H1 (cell line): Measurements from ENCODE around the gene RSAD1. TPM values are rescaled to one million over a fixed set of nuclear protein-coding genes. Genes with fewer than 3 reads are reported as not detected.
"Not testable (repeated sequence)": the region's sequence is repeated elsewhere in the genome, so short reads cannot be mapped to it uniquely, and the experiment has no call there.

Experiments
- CTCF ChIA-PET: fragments of 300-600 bp; sonication (Branson Sonifier 250); formaldehyde crosslinking; loops from one replicate; lab custom pipeline; 2021; ENCODE audit not compliant: partially characterized antibody; lab: Charles Lee
- POLR2A ChIA-PET: fragments of 300-600 bp; sonication (Branson Sonifier 250); formaldehyde crosslinking; loops from one replicate; lab custom pipeline; 2021; ENCODE audit warnings: inconsistent platforms; ENCODE audit not compliant: partially characterized antibody; lab: Charles Lee
- DNase-seq, 2 experiments: peaks; one replicate each; pipeline versions ENCODE4 v3.0.0 to v3.0.0-alpha.2; 2010 to 2022; ENCODE audit warnings: low spot score in 2 of 2, low read depth in 1 of 2, mixed read lengths in 1 of 2
- FAIRE-seq: peaks from 2 replicates; lab custom pipeline; 2011; peaks lifted over from hg19 to GRCh38; lab: Jason Lieb, UNC
- H2AFZ ChIP-seq: 2 replicates; pipeline ENCODE4 v1.8.1; 2012; ENCODE audit warnings: low read length, inconsistent platforms
- H2AK5ac ChIP-seq: 2 replicates; pipeline ENCODE4 v1.6.1; 2013; ENCODE audit warnings: low read depth, low read length
- H2BK120ac ChIP-seq: replicated peaks from 2 replicates; pipeline ENCODE3; 2013; ENCODE audit warnings: low read depth, low read length, inconsistent platforms
- H2BK12ac ChIP-seq: 2 replicates; pipeline ENCODE4 v1.6.1; 2013; ENCODE audit warnings: low read depth, low read length
- H2BK15ac ChIP-seq: 2 replicates; pipeline ENCODE4 v1.6.1; 2013; ENCODE audit warnings: low read length
- H2BK20ac ChIP-seq: 2 replicates; pipeline ENCODE4 v1.6.1; 2013; ENCODE audit warnings: low read length
- H2BK5ac ChIP-seq: 2 replicates; pipeline ENCODE4 v1.6.1; 2013; ENCODE audit warnings: low read depth, low read length
- H3K14ac ChIP-seq: 2 replicates; pipeline ENCODE4 v1.6.1; 2013; ENCODE audit warnings: inconsistent platforms; ENCODE audit not compliant: insufficient read length
- H3K18ac ChIP-seq: 2 replicates; pipeline ENCODE4 v1.6.1; 2013; ENCODE audit warnings: low read length; ENCODE audit errors: extremely low read depth
- H3K23ac ChIP-seq: 2 replicates; pipeline ENCODE4 v1.6.1; 2013; ENCODE audit warnings: inconsistent platforms; ENCODE audit not compliant: insufficient read length
- H3K23me2 ChIP-seq: 2 replicates; pipeline ENCODE4 v1.6.1; 2013; ENCODE audit warnings: low read depth, low read length
- H3K27ac ChIP-seq: 2 replicates; pipeline ENCODE4 v1.6.1; 2011; ENCODE audit warnings: low read depth, low read length, inconsistent platforms
- H3K27me3 ChIP-seq, 4 experiments: replicated peaks in 1 of 4; 1 replicate in 1 of 4; 2 replicates in 3 of 4; pipeline versions ENCODE4 v1.6.1 to v1.8.1; 2011 to 2013; ENCODE audit warnings: low read length in 3 of 4, mild to moderate bottlenecking in 3 of 4, inconsistent platforms in 2 of 4, mixed read lengths in 2 of 4, moderate library complexity in 1 of 4; ENCODE audit not compliant: control insufficient read depth in 3 of 4, insufficient read depth in 3 of 4; ENCODE audit errors: extremely low read depth in 1 of 4
- H3K36me3 ChIP-seq, 4 experiments: 2 replicates each; pipeline versions ENCODE4 v1.6.1 to v1.8.1; 2011 to 2013; ENCODE audit warnings: mild to moderate bottlenecking in 4 of 4, low read length in 3 of 4, moderate library complexity in 2 of 4, control low read depth in 1 of 4, inconsistent platforms in 1 of 4; ENCODE audit not compliant: insufficient read depth in 4 of 4, control insufficient read depth in 2 of 4
- H3K4ac ChIP-seq: replicated peaks from 2 replicates; pipeline ENCODE3; 2013; ENCODE audit warnings: low read length, low read depth, mixed read lengths, inconsistent platforms; ENCODE audit not compliant: insufficient read length
- H3K4me1 ChIP-seq, 4 experiments: replicated peaks in 1 of 4; 1 replicate in 1 of 4; 2 replicates in 3 of 4; pipeline versions ENCODE4 v1.6.1 to v1.8.1; 2011 to 2013; ENCODE audit warnings: low read length in 3 of 4, inconsistent platforms in 2 of 4, mixed read lengths in 1 of 4; ENCODE audit not compliant: insufficient read depth in 4 of 4, control insufficient read depth in 3 of 4
- H3K4me2 ChIP-seq, 2 experiments: 2 replicates each; pipeline versions ENCODE4 v1.6.1 to v1.8.1; 2011 to 2013; ENCODE audit warnings: low read depth in 2 of 2, low read length in 2 of 2, control low read depth in 1 of 2, inconsistent platforms in 1 of 2, mild to moderate bottlenecking in 1 of 2; ENCODE audit not compliant: insufficient read depth in 1 of 2
- H3K4me3 ChIP-seq, 4 experiments: fragments of 200-600, 300-600 bp in 1 of 4; sonication (generic), shearing (Covaris generic), sonication (Bioruptor Twin) in 1 of 4; 2 replicates each; pipeline versions ENCODE4 v1.5.1 to v1.8.1; 2011 to 2016; ENCODE audit warnings: low read length in 4 of 4, low read depth in 3 of 4, control low read depth in 2 of 4, inconsistent platforms in 2 of 4, mild to moderate bottlenecking in 2 of 4, mixed read lengths in 1 of 4, moderate library complexity in 1 of 4; ENCODE audit not compliant: insufficient read depth in 2 of 4; ENCODE audit errors: extremely low read depth in 1 of 4
- H3K56ac ChIP-seq: replicated peaks from 2 replicates; pipeline ENCODE3; 2013; ENCODE audit warnings: low read depth, mild to moderate bottlenecking, mixed read lengths, low read length, inconsistent platforms; ENCODE audit not compliant: insufficient read length
- H3K79me1 ChIP-seq: 2 replicates; pipeline ENCODE4 v1.6.1; 2013; ENCODE audit warnings: low read depth, low read length, control low read depth
- H3K79me2 ChIP-seq, 2 experiments: 2 replicates each; pipeline versions ENCODE4 v1.6.1 to v1.8.1; 2012 to 2013; ENCODE audit warnings: low read length in 2 of 2, mild to moderate bottlenecking in 2 of 2, inconsistent platforms in 1 of 2; ENCODE audit not compliant: insufficient read depth in 2 of 2, control insufficient read depth in 1 of 2
- H3K9ac ChIP-seq, 4 experiments: replicated peaks in 1 of 4; 1 replicate in 1 of 4; 2 replicates in 3 of 4; pipeline versions ENCODE4 v1.6.1 to v1.8.1; 2011 to 2013; ENCODE audit warnings: low read depth in 3 of 4, low read length in 3 of 4, control low read depth in 2 of 4, mild to moderate bottlenecking in 2 of 4, moderate library complexity in 2 of 4, inconsistent platforms in 1 of 4; ENCODE audit errors: extremely low read depth in 1 of 4
- H3K9me3 ChIP-seq, 2 experiments: 2 replicates each; pipeline versions ENCODE4 v1.6.1 to v1.8.1; 2012 to 2013; ENCODE audit warnings: mild to moderate bottlenecking in 2 of 2, moderate library complexity in 2 of 2, control low read depth in 1 of 2, inconsistent platforms in 1 of 2, low read depth in 1 of 2, low read length in 1 of 2, mixed read lengths in 1 of 2; ENCODE audit not compliant: insufficient read depth in 2 of 2
- H4K20me1 ChIP-seq, 2 experiments: replicated peaks in 1 of 2; 2 replicates each; pipeline versions ENCODE3 to v1.8.1; 2011 to 2013; ENCODE audit warnings: inconsistent platforms in 2 of 2, low read length in 2 of 2, mild to moderate bottlenecking in 1 of 2; ENCODE audit not compliant: insufficient read depth in 2 of 2, control insufficient read depth in 1 of 2
- H4K5ac ChIP-seq: 2 replicates; pipeline ENCODE4 v1.6.1; 2013; ENCODE audit warnings: low read length, low read depth, mixed read lengths, inconsistent platforms; ENCODE audit not compliant: insufficient read length
- H4K8ac ChIP-seq: 2 replicates; pipeline ENCODE4 v1.8.0; 2013; ENCODE audit warnings: mild to moderate bottlenecking, moderate library complexity, low read length, inconsistent platforms; ENCODE audit not compliant: insufficient read depth; ENCODE audit errors: extremely low read depth
- H4K91ac ChIP-seq: replicated peaks from 2 replicates; pipeline ENCODE3; 2013; ENCODE audit warnings: low read length, mixed read lengths, inconsistent platforms; ENCODE audit not compliant: insufficient read length
- WGBS, 2 experiments: shearing (Covaris generic) in 1 of 2; methylation state at CpG; one replicate each; pipeline versions ENCODE4 v1.1.6 to v1.1.7; 2013 to 2015; ENCODE audit warnings: low lambda C conversion rate in 2 of 2, mixed read lengths in 2 of 2, inconsistent platforms in 1 of 2, low coverage in 1 of 2, missing lambda C conversion rate in 1 of 2; ENCODE audit not compliant: insufficient replicate concordance in 2 of 2, insufficient coverage in 1 of 2, insufficient read length in 1 of 2; ENCODE audit errors: extremely low coverage in 1 of 2, missing lambda C conversion rate in 1 of 2; 5-methylcytosine and 5-hydroxymethylcytosine counted together
- polyA plus RNA-seq, 7 experiments: library from polyadenylated mRNA; depleted of rRNA in 3 of 7; stranded (reverse) in 5 of 7; unstranded in 2 of 7; fragments of >200 nt in 5 of 7; fragments of 200-250 nt in 2 of 7; gene quantifications; 1 replicate in 5 of 7; 2 replicates in 1 of 7; 4 replicates in 1 of 7; pipeline versions ENCODE4 v1.2.1 to v1.2.3, GENCODE V29; 2011 to 2013; ENCODE audit warnings: missing spikeins in 2 of 7, mixed read lengths in 2 of 7
- total RNA-seq: library from RNA; stranded (reverse); fragmentation: NEBNext Ultra II Directional; extraction: Animal tissue kit (Norgen Biotek cat#: 25700); gene quantifications from 2 replicates; pipeline ENCODE4 v1.2.1, GENCODE V29; 2021

The RSAD1 gene
- total and polyA plus RNA-seq, 2 of the 8 experiments (the other 6 are each of a cell fraction or from before 2014, with no cell fraction given): 17.9 to 33.5 TPM

- FAIRE-seq, H3K9me3 ChIP-seq, H3K27ac ChIP-seq, H3K4me1 ChIP-seq, H3K4ac ChIP-seq, DNase-seq, H3K23me2 ChIP-seq, H2BK20ac ChIP-seq, H3K36me3 ChIP-seq, H3K23ac ChIP-seq, H2BK15ac ChIP-seq, H2BK12ac ChIP-seq, H3K56ac ChIP-seq, H4K8ac ChIP-seq, H3K14ac ChIP-seq, H3K79me2 ChIP-seq, H2AK5ac ChIP-seq, H3K79me1 ChIP-seq, H3K18ac ChIP-seq, H3K27me3 ChIP-seq, H4K20me1 ChIP-seq, H4K5ac ChIP-seq, H2BK120ac ChIP-seq, H2BK5ac ChIP-seq, H3K9ac ChIP-seq, H2AFZ ChIP-seq: not testable (repeated sequence)
- ChIA-PET POLR2A (interaction anchor here (0.7 to 1.1 kb wide), 2 partner anchors 81 to 142 kb away, joined by 3 read pairs; no protein-coding TSS in a partner anchor), CTCF (interaction anchor here (0.6 to 8.8 kb wide), 12 partner anchors 16 to 357 kb away, joined by 3 to 49 read pairs (median 4); partner anchors contain the start of gene LRRC59)
- peak overlapping the region in 1 of 4 experiments; percentile 30; a peak in 1 of 8 replicates for H3K4me3 ChIP-seq
- H3K4me2 ChIP-seq: peak overlapping the region in 1 of 2 experiments; percentile 37; a peak in 2 of 4 replicates
- peak overlapping the region; percentile 0 for H4K91ac ChIP-seq
- WGBS, 2 experiments: 60% methylated on average over 3 of the region's 33 CpGs; no CpG with 5 or more reads in 1 of the 2 experiments
Measured at GRCh38 chr17:50475775-50476544, 2.7 kb upstream of the RSAD1 start.
